C4-2B (cell line): ENCODE measurements around the gene IQGAP2.
A peak's percentile ranks its signal among the peaks of the same experiment; 100 is the strongest.

ENCODE experiments used
- H3K27ac ChIP-seq: fragments of 450-650 bp; 2 replicates; pipeline ENCODE4 v1.5.1; 2017
- CTCF ChIP-seq: fragments of 450-650 bp; conservative IDR thresholded peaks from 2 replicates; pipeline ENCODE4 v1.5.1; 2017; ENCODE audit warnings: mild to moderate bottlenecking
- ZFX ChIP-seq: fragments of 450-650 bp; IDR thresholded peaks from 2 replicates; pipeline ENCODE4 v1.6.1; 2017

Gene IQGAP2

GRCh38 chr5:76385540-76385939 is 17.5 kb upstream of the IQGAP2 start:
- TF ChIP-seq CTCF (no peak), ZFX (no peak)
- peak overlapping the region; percentile 92 for H3K27ac ChIP-seq

GRCh38 chr5:76386360-76386759 is 16.7 kb upstream of the IQGAP2 start:
- TF ChIP-seq CTCF (no peak), ZFX (peak; percentile 44; the same call in 1 of the 2 replicates)
- peak overlapping the region; percentile 92 for H3K27ac ChIP-seq

GRCh38 chr5:76388236-76388635 is 14.8 kb upstream of the IQGAP2 start:
- TF ChIP-seq CTCF (no peak), ZFX (no peak)

GRCh38 chr5:76388791-76389512 is 14.1 kb upstream of the IQGAP2 start:
- H3K27ac ChIP-seq: peak overlapping the region; percentile 81
- TF ChIP-seq ZFX (no peak), CTCF (no peak)

More at GRCh38 chr5:76388236-76388635, 14.8 kb upstream of the IQGAP2 start:
- peak overlapping the region; percentile 92 for H3K27ac ChIP-seq

- TF ChIP-seq ZFX: no peak
- TF ChIP-seq CTCF: no peak
Measured at GRCh38 chr5:76389513-76390154, 13.5 kb upstream of the IQGAP2 start.

GRCh38 chr5:76391014-76391413 is 12.1 kb upstream of the IQGAP2 start:
- TF ChIP-seq ZFX: no peak
- TF ChIP-seq CTCF: no peak
- H3K27ac ChIP-seq: no peak overlapping the region

More at GRCh38 chr5:76389513-76390154, 13.5 kb upstream of the IQGAP2 start:
- peak overlapping the region; percentile 81 for H3K27ac ChIP-seq

GRCh38 chr5:76393035-76393680 is 9.9 kb upstream of the IQGAP2 start:
- TF ChIP-seq CTCF: no peak
- no peak for TF ChIP-seq ZFX
- H3K27ac ChIP-seq: no peak overlapping the region
